Measurements from ENCODE around the gene FTO. TPM values are rescaled to one million over a fixed set of nuclear protein-coding genes. Genes with fewer than 3 reads are reported as not detected.
"Not testable (repeated sequence)": the region's sequence is repeated elsewhere in the genome, so short reads cannot be mapped to it uniquely, and the experiment has no call there.

The FTO gene
- total RNA-seq, 1 experiment from 2014 or later, result 78.3 TPM

- no peaks in the 10 kb centered on the region for H3K9me3 ChIP-seq
- no peaks in the 10 kb centered on the region for H3K27me3 Mint-ChIP-seq (ENCODE audit: insufficient read depth, unreplicated experiment)
- no peak overlapping the region for H3K4me3 Mint-ChIP-seq (ENCODE audit: unreplicated experiment)
- no peaks in the 10 kb centered on the region for H3K9me3 Mint-ChIP-seq (ENCODE audit: unreplicated experiment)
- peaks cover 9% of the 10 kb centered on the region for H3K4me1 Mint-ChIP-seq (ENCODE audit: low read depth, unreplicated experiment)
- intact Hi-C loops (cut with micrococcal nuclease; ENCODE audit: unreplicated experiment), result no loop called here
- H3K4me1 ChIP-seq, result no peaks in the 10 kb centered on the region
- CTCF ChIA-PET, result interaction anchor here (0.6 kb wide), 1 partner anchor 31 kb away, joined by 4 read pairs; no protein-coding TSS in a partner anchor
- no peaks in the 10 kb centered on the region for H3K36me3 ChIP-seq (ENCODE audit: control insufficient read depth, insufficient read depth, low read length)
- TF ChIP-seq, protein P1, sequence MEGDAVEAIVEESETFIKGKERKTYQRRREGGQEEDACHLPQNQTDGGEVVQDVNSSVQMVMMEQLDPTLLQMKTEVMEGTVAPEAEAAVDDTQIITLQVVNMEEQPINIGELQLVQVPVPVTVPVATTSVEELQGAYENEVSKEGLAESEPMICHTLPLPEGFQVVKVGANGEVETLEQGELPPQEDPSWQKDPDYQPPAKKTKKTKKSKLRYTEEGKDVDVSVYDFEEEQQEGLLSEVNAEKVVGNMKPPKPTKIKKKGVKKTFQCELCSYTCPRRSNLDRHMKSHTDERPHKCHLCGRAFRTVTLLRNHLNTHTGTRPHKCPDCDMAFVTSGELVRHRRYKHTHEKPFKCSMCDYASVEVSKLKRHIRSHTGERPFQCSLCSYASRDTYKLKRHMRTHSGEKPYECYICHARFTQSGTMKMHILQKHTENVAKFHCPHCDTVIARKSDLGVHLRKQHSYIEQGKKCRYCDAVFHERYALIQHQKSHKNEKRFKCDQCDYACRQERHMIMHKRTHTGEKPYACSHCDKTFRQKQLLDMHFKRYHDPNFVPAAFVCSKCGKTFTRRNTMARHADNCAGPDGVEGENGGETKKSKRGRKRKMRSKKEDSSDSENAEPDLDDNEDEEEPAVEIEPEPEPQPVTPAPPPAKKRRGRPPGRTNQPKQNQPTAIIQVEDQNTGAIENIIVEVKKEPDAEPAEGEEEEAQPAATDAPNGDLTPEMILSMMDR (IDR thresholded peaks at IDR 0.05; ENCODE audit: insufficient read depth in 1 of 2, low read depth in 1 of 2, low read length in 1 of 2, severe bottlenecking in 1 of 2, unreplicated experiment in 1 of 2), result no peak
- no peak overlapping the region for H3K4me3 ChIP-seq (ENCODE audit: low read depth, low read length)
- no peak overlapping the region for H3K27ac Mint-ChIP-seq (ENCODE audit: unreplicated experiment)
- BruUV-seq (replicated peaks), result no TSS peak
- H3K27me3 ChIP-seq (replicated peaks; ENCODE audit: control insufficient read depth, insufficient read depth, low read length), result no peaks in the 10 kb centered on the region
- POLR2A ChIA-PET, result no interaction called here
- no peaks in the 10 kb centered on the region for H3K36me3 Mint-ChIP-seq (ENCODE audit: insufficient read depth, unreplicated experiment)
- no peak for DNase-seq
Measured at GRCh38 chr16:53843084-53843483, 139.1 kb downstream of the FTO start.

- POLR2A ChIA-PET, result interaction anchor here (0.6 kb wide), 1 partner anchor 99 kb away, joined by 4 read pairs; no protein-coding TSS in a partner anchor
Measured at GRCh38 chr16:53844804-53845203, 140.8 kb downstream of the FTO start.

DNA sequence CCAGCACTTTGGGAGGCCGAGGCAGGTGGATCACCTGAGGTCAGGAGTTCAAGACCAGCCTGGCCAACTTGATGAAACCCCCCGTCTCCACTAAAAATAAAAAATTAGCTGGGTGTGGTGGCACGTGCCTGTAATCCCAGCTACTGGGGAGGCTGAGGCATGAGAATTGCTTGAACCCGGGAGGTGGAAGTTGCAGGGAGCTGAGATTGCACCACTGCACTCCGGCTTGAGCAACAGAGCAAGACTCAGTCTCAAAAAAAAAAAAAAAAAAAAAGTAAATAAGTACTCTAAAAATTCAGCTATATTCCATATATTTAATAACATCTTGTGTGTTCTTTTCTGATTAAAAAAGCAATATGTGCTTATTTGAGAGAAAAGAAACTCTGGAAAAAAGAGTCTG, 142.6 kb downstream of the FTO start:
- H3K27me3 ChIP-seq (replicated peaks; ENCODE audit: control insufficient read depth, insufficient read depth, low read length); H3K36me3 Mint-ChIP-seq (ENCODE audit: insufficient read depth, unreplicated experiment); H3K27me3 Mint-ChIP-seq (ENCODE audit: insufficient read depth, unreplicated experiment); intact Hi-C loops (cut with micrococcal nuclease; ENCODE audit: unreplicated experiment); H3K4me3 ChIP-seq (ENCODE audit: low read depth, low read length); H3K9me3 Mint-ChIP-seq (ENCODE audit: unreplicated experiment); H3K36me3 ChIP-seq (ENCODE audit: control insufficient read depth, insufficient read depth, low read length); DNase-seq; H3K27ac Mint-ChIP-seq (ENCODE audit: unreplicated experiment); POLR2A ChIA-PET; H3K9me3 ChIP-seq; BruUV-seq (replicated peaks); H3K4me3 Mint-ChIP-seq (ENCODE audit: unreplicated experiment): not testable (repeated sequence)
- H3K4me1 Mint-ChIP-seq (ENCODE audit: low read depth, unreplicated experiment), result peaks cover 20% of the 10 kb centered on the region
- CTCF ChIA-PET, result interaction anchor here (0.6 kb wide), 1 partner anchor 73 kb away, joined by 4 read pairs; no protein-coding TSS in a partner anchor
- H3K4me1 ChIP-seq, result peaks cover 18% of the 10 kb centered on the region

More at GRCh38 chr16:53844804-53845203, 140.8 kb downstream of the FTO start:
- no peak for DNase-seq
- no peak overlapping the region for H3K27ac Mint-ChIP-seq (ENCODE audit: unreplicated experiment)
- CTCF ChIA-PET, result interaction anchor here (0.7 kb wide), 1 partner anchor 733 kb away, joined by 3 read pairs; no protein-coding TSS in a partner anchor
- no peak overlapping the region for H3K4me3 Mint-ChIP-seq (ENCODE audit: unreplicated experiment)
- Histone ChIP-seq H3K36me3 (ENCODE audit: control insufficient read depth, insufficient read depth, low read length) (no peaks in the 10 kb centered on the region), H3K4me3 (ENCODE audit: low read depth, low read length) (no peak overlapping the region), H3K4me1 (peaks cover 16% of the 10 kb centered on the region), H3K9me3 (no peaks in the 10 kb centered on the region), H3K27me3 (replicated peaks; ENCODE audit: control insufficient read depth, insufficient read depth, low read length) (no peaks in the 10 kb centered on the region)
- peaks cover 22% of the 10 kb centered on the region for H3K4me1 Mint-ChIP-seq (ENCODE audit: low read depth, unreplicated experiment)
- H3K9me3 Mint-ChIP-seq (ENCODE audit: unreplicated experiment), result no peaks in the 10 kb centered on the region
- H3K36me3 Mint-ChIP-seq (ENCODE audit: insufficient read depth, unreplicated experiment), result peaks cover 7% of the 10 kb centered on the region
- no peaks in the 10 kb centered on the region for H3K27me3 Mint-ChIP-seq (ENCODE audit: insufficient read depth, unreplicated experiment)
- no TSS peak for BruUV-seq (replicated peaks)
- TF ChIP-seq, protein P1 (IDR thresholded peaks at IDR 0.05; ENCODE audit: insufficient read depth in 1 of 2, low read depth in 1 of 2, low read length in 1 of 2, severe bottlenecking in 1 of 2, unreplicated experiment in 1 of 2), result no peak
- intact Hi-C loops (cut with micrococcal nuclease; ENCODE audit: unreplicated experiment), result no loop called here
